K562 (cell line): ENCODE results near the gene SHB. TPM values are rescaled to one million over a fixed set of nuclear protein-coding genes. Genes with fewer than 3 reads are reported as not detected.

Source experiments
- ATAC-seq: fragments of 200-7000 bp; cut with Tn5 transposase; 3 replicates; pipeline ENCODE4 v1.9.1; 2020; ENCODE audit warnings: moderate library complexity
- BruUV-seq: library from RNA; stranded (reverse); fragments of 400-500 nt; replicated peaks from 2 replicates; lab custom pipeline; 2021; lab: Mats Ljungman, UMichigan
- CTCF ChIA-PET: fragments of 300-600 bp; formaldehyde crosslinking; extraction: SDS; loops from one replicate; lab custom pipeline; 2021; ENCODE audit warnings: low intra/inter-chr PET ratio; lab: Yijun Ruan, JAX
- POLR2A ChIA-PET: fragments of 300-600, 350-650 bp; sonication (Branson Sonifier 250); formaldehyde crosslinking; extraction: SDS; loops from one replicate; lab custom pipeline; 2021; ENCODE audit warnings: antibody characterized with exemption, inconsistent platforms; lab: Yijun Ruan, JAX
- DNase-seq, 4 experiments: peaks; one replicate each; pipeline versions ENCODE4 v3.0.0 to v3.0.0-alpha.2; 2011 to 2018; ENCODE audit warnings: low spot score in 3 of 4, mixed read lengths in 3 of 4; ENCODE audit errors: extremely low read depth in 1 of 4
- FAIRE-seq: peaks from 2 replicates; lab custom pipeline; 2011; peaks lifted over from hg19 to GRCh38; lab: Jason Lieb, UNC
- H2AFZ ChIP-seq: 2 replicates; pipeline ENCODE4 v1.6.0; 2011; ENCODE audit warnings: low read depth, low read length, control low read depth, inconsistent platforms
- H3K27ac ChIP-seq: fragments of 200-600 bp; 3 replicates; pipeline ENCODE4 v1.8.0; 2011; ENCODE audit warnings: low read depth, mild to moderate bottlenecking, control low read depth, inconsistent platforms, low read length, moderate library complexity, mixed read lengths; ENCODE audit errors: extremely low read depth
- H3K27me3 ChIP-seq, 2 experiments: fragments of 300-600 bp in 1 of 2; 2 replicates in 1 of 2; 3 replicates in 1 of 2; pipeline versions ENCODE4 v1.6.0 to v1.8.0; 2011; ENCODE audit warnings: inconsistent platforms in 2 of 2, low read length in 2 of 2, mild to moderate bottlenecking in 1 of 2, mixed read lengths in 1 of 2, moderate library complexity in 1 of 2; ENCODE audit not compliant: control insufficient read depth in 2 of 2, insufficient read depth in 2 of 2
- H3K36me3 ChIP-seq: fragments of 300-600 bp; 3 replicates; pipeline ENCODE4 v1.8.0; 2011; ENCODE audit warnings: mild to moderate bottlenecking, low read length, inconsistent platforms; ENCODE audit not compliant: control insufficient read depth, insufficient read depth
- H3K4me1 ChIP-seq, 2 experiments: fragments of 200-600 bp in 1 of 2; replicated peaks in 1 of 2; 2 replicates in 1 of 2; 3 replicates in 1 of 2; pipeline versions ENCODE4 v1.5.1 to v1.8.0; 2011; ENCODE audit warnings: inconsistent platforms in 2 of 2, low read length in 2 of 2, mild to moderate bottlenecking in 1 of 2, mixed read lengths in 1 of 2, moderate library complexity in 1 of 2; ENCODE audit not compliant: control insufficient read depth in 2 of 2, insufficient read depth in 2 of 2
- H3K4me2 ChIP-seq: 2 replicates; pipeline ENCODE4 v1.6.1; 2011; ENCODE audit warnings: low read length, control low read depth, inconsistent platforms, mixed read lengths; ENCODE audit not compliant: insufficient read depth
- H3K4me3 ChIP-seq: fragments of 200-600 bp; sonication (generic), shearing (Covaris generic); 2 replicates; pipeline ENCODE4 v1.5.1; 2016; ENCODE audit warnings: control low read depth, inconsistent platforms
- H3K79me2 ChIP-seq: fragments of 200-600 bp; 3 replicates; pipeline ENCODE4 v1.8.0; 2011; ENCODE audit warnings: low read length, inconsistent platforms; ENCODE audit not compliant: control insufficient read depth, insufficient read depth
- H3K9ac ChIP-seq, 2 experiments: 2 replicates each; pipeline versions ENCODE4 v1.6.0 to v1.6.1; 2011; ENCODE audit warnings: low read depth in 2 of 2, low read length in 2 of 2, control low read depth in 1 of 2, inconsistent platforms in 1 of 2, mild to moderate bottlenecking in 1 of 2, mixed read lengths in 1 of 2; ENCODE audit not compliant: insufficient read depth in 1 of 2
- H3K9me1 ChIP-seq: one replicate; pipeline ENCODE4 v1.6.0; 2011; ENCODE audit warnings: inconsistent platforms, mild to moderate bottlenecking, low read length, moderate library complexity; ENCODE audit not compliant: control insufficient read depth, insufficient read depth
- H3K9me3 ChIP-seq: replicated peaks from 2 replicates; pipeline ENCODE4 v1.5.1; 2011; ENCODE audit warnings: low read depth, low read length, inconsistent platforms; ENCODE audit not compliant: control insufficient read depth, insufficient read depth
- H4K20me1 ChIP-seq: replicated peaks from 2 replicates; pipeline ENCODE4 v1.6.1; 2011; ENCODE audit warnings: low read length, inconsistent platforms, mixed read lengths; ENCODE audit not compliant: control insufficient read depth, insufficient read depth
- ELF4 ChIP-seq: fragments of 450-650 bp; formaldehyde crosslinking; IDR thresholded peaks from 2 replicates; pipeline ENCODE4 v1.4.0; 2022; ENCODE audit warnings: missing genetic modification characterization
- EP300 ChIP-seq: IDR thresholded peaks from 2 replicates; pipeline ENCODE4 v1.6.1; 2012; ENCODE audit warnings: low read length, improper control_type of control experiment
- GTF2E2 ChIP-seq: fragments of 200-800 bp; sonication (Bioruptor generic); IDR thresholded peaks from 2 replicates; pipeline ENCODE4 v1.6.1; 2016; ENCODE audit warnings: missing genetic modification characterization, missing compliant biosample characterization
- MED1 ChIP-seq: sonication (generic); formaldehyde crosslinking; IDR thresholded peaks from 2 replicates; pipeline ENCODE4 v1.8.1; 2023; ENCODE audit warnings: missing genetic modification reagents, borderline replicate concordance
- NCOA6 ChIP-seq: fragments of 450-650 bp; IDR thresholded peaks from 2 replicates; pipeline ENCODE4 v1.6.1; 2017; ENCODE audit warnings: mild to moderate bottlenecking
- OTX1 ChIP-seq: fragments of 450-650 bp; formaldehyde crosslinking; IDR thresholded peaks from 2 replicates; pipeline ENCODE4 v1.4.0; 2022; ENCODE audit warnings: mild to moderate bottlenecking
- RREB1 ChIP-seq: fragments of 250-450 bp; sonication (Bioruptor Pico); IDR thresholded peaks from 2 replicates; pipeline ENCODE4 v1.4.0; 2020
- TCF7 ChIP-seq: sonication (generic); IDR thresholded peaks from 2 replicates; pipeline ENCODE4 v1.6.1; 2016; ENCODE audit warnings: antibody characterized with exemption, borderline replicate concordance
- ZBTB1 ChIP-seq: sonication (generic); formaldehyde crosslinking; IDR thresholded peaks from 2 replicates; pipeline ENCODE4 v1.8.1; 2023; ENCODE audit warnings: missing genetic modification reagents, low read depth, mild to moderate bottlenecking, borderline replicate concordance
- ZFP36 ChIP-seq: fragments of 150-350 bp; IDR thresholded peaks from 2 replicates; pipeline ENCODE4 v1.6.1; 2018; ENCODE audit warnings: low read length, low read depth; ENCODE audit not compliant: partially characterized antibody
- ZNF316 ChIP-seq: fragments of 450-650 bp; IDR thresholded peaks from 2 replicates; pipeline ENCODE4 v1.6.1; 2016
- ZNF79 ChIP-seq: fragments of 250-450 bp; sonication (Bioruptor Pico); IDR thresholded peaks from 2 replicates; pipeline ENCODE4 v1.4.0; 2020; ENCODE audit warnings: low read depth, mild to moderate bottlenecking, moderate library complexity
- WGBS: fragments of 100-300 bp; shearing (Covaris generic); methylation state at CpG from one replicate; pipeline ENCODE4 v1.1.6; 2016; ENCODE audit warnings: low coverage, mixed read lengths; ENCODE audit not compliant: insufficient coverage; ENCODE audit errors: missing lambda C conversion rate; 5-methylcytosine and 5-hydroxymethylcytosine counted together
- in situ Hi-C: fragments of 300-500 bp; cut with MboI; formaldehyde crosslinking; loops from 4 replicates; pipeline ENCODE4 v1.15.0; 2018; ENCODE audit warnings: inconsistent platforms, mixed read lengths
- intact Hi-C: fragments of 100-400 bp; cut with micrococcal nuclease; formaldehyde crosslinking; loops from 2 replicates; pipeline ENCODE4 v1.14.2; 2022
- polyA plus RNA-seq, 8 experiments: library from polyadenylated mRNA; depleted of rRNA in 4 of 8; stranded (reverse) in 5 of 8; unstranded in 3 of 8; fragments of >200 nt; fragmentation: Nextera tagmentation in 2 of 8; fragmentation: Illumina TruSeq in 1 of 8; extraction: Ambion mirVana in 2 of 8; extraction: Trizol in 1 of 8; gene quantifications; 2 replicates each; pipeline versions ENCODE4 v1.2.1 to v1.2.3, GENCODE V29; 2011 to 2014; ENCODE audit warnings: inconsistent platforms in 1 of 8, missing spikeins in 1 of 8
- total RNA-seq, 7 experiments: library from RNA; depleted of rRNA in 6 of 7; stranded (reverse); fragments of >200 nt in 6 of 7; fragmentation: Illumina TruSeq in 2 of 7; extraction: Trizol in 2 of 7; gene quantifications; 2 replicates each; pipeline versions ENCODE4 v1.2.1 to v1.2.3, GENCODE V29; 2011 to 2021; ENCODE audit warnings: low replicate concordance in 1 of 7
- TF ChIP-seq, protein P1 (sequence below): sonication (generic); formaldehyde crosslinking; IDR thresholded peaks from 2 replicates; pipeline ENCODE4 v1.8.0; 2022; ENCODE audit warnings: missing genetic modification reagents, mild to moderate bottlenecking, moderate library complexity, borderline replicate concordance
- TF ChIP-seq, protein P2 (sequence below): fragments of 250-450 bp; sonication (Bioruptor Pico); IDR thresholded peaks from 2 replicates; pipeline ENCODE4 v1.4.0; 2020; ENCODE audit warnings: mild to moderate bottlenecking, moderate library complexity, borderline replicate concordance

The SHB gene
- total and polyA plus RNA-seq, 9 of the 15 experiments (the other 6 are each of a cell fraction or from before 2014, with no cell fraction given): 0.78 to 16.0 (median 5.3) TPM

- in situ Hi-C loops: loop anchor here (5.0 to 10.0 kb wide), 3 partner anchors 155 to 448 kb away; partner anchors contain the start of genes POLR1E and TRMT10B
- no peak overlapping the region for H3K4me2 ChIP-seq
- no peak for DNase-seq
- no peak for FAIRE-seq
- no TSS peak for BruUV-seq
- no peaks in the 10 kb centered on the region for H3K36me3 ChIP-seq
- CTCF ChIA-PET: interaction anchor here (0.6 kb wide), 1 partner anchor 45 kb away, joined by 3 read pairs; no protein-coding TSS in a partner anchor
- H3K79me2 ChIP-seq: no peaks in the 10 kb centered on the region
- H3K4me1 ChIP-seq: peaks cover 22 to 25% of the 10 kb centered on the region in 2 experiments
- H3K27ac ChIP-seq: no peak overlapping the region
- 41% methylated on average over 3 of the region's 3 CpGs for WGBS
- POLR2A ChIA-PET: interaction anchor here (0.7 kb wide), 1 partner anchor 153 kb away, joined by 3 read pairs; no protein-coding TSS in a partner anchor
- no peak overlapping the region for H3K9ac ChIP-seq
- no peaks in the 10 kb centered on the region for H3K9me3 ChIP-seq
- no peaks in the 10 kb centered on the region for H4K20me1 ChIP-seq
- ATAC-seq: no peak
- H3K9me1 ChIP-seq: no peaks in the 10 kb centered on the region
- no peak overlapping the region for H3K4me3 ChIP-seq
- no peaks in the 10 kb centered on the region for H3K27me3 ChIP-seq
- intact Hi-C loops: no loop called here
- H2AFZ ChIP-seq: no peak overlapping the region
- TF ChIP-seq ZNF316 (no peak), GTF2E2 (tag) (no peak), OTX1 (CRISPR knock-in tag) (no peak), MED1 (CRISPR knock-in tag) (no peak), NCOA6 (no peak), RREB1 (CRISPR knock-in tag) (no peak), TCF7 (no peak), ZNF79 (no peak), ELF4 (CRISPR knock-in tag) (no peak), EP300 (no peak), ZBTB1 (CRISPR knock-in tag) (no peak), ZFP36 (no peak)
- TF ChIP-seq, protein P1, sequence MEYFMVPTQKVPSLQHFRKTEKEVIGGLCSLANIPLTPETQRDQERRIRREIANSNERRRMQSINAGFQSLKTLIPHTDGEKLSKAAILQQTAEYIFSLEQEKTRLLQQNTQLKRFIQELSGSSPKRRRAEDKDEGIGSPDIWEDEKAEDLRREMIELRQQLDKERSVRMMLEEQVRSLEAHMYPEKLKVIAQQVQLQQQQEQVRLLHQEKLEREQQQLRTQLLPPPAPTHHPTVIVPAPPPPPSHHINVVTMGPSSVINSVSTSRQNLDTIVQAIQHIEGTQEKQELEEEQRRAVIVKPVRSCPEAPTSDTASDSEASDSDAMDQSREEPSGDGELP (CRISPR knock-in tag): no peak
- TF ChIP-seq, protein P2, sequence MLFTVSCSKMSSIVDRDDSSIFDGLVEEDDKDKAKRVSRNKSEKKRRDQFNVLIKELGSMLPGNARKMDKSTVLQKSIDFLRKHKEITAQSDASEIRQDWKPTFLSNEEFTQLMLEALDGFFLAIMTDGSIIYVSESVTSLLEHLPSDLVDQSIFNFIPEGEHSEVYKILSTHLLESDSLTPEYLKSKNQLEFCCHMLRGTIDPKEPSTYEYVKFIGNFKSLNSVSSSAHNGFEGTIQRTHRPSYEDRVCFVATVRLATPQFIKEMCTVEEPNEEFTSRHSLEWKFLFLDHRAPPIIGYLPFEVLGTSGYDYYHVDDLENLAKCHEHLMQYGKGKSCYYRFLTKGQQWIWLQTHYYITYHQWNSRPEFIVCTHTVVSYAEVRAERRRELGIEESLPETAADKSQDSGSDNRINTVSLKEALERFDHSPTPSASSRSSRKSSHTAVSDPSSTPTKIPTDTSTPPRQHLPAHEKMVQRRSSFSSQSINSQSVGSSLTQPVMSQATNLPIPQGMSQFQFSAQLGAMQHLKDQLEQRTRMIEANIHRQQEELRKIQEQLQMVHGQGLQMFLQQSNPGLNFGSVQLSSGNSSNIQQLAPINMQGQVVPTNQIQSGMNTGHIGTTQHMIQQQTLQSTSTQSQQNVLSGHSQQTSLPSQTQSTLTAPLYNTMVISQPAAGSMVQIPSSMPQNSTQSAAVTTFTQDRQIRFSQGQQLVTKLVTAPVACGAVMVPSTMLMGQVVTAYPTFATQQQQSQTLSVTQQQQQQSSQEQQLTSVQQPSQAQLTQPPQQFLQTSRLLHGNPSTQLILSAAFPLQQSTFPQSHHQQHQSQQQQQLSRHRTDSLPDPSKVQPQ (CRISPR knock-in tag): no peak
Observed at GRCh38 chr9:37909326-37909725, 159.7 kb downstream of the SHB start.
